HepG2 (cell line): Measurements from ENCODE around the gene ZNF530. TPM values are rescaled to one million over a fixed set of nuclear protein-coding genes. Genes with fewer than 3 reads are reported as not detected.

ENCODE experiments used
- DMAP1 ChIP-seq: IDR thresholded peaks from 2 replicates; pipeline ENCODE4 v1.6.1; 2016
- GATAD1 ChIP-seq: IDR thresholded peaks from 2 replicates; pipeline ENCODE4 v1.6.1; 2016; ENCODE audit warnings: missing genetic modification reagents, missing compliant biosample characterization
- GMEB2 ChIP-seq: IDR thresholded peaks from 2 replicates; pipeline ENCODE4 v1.6.1; 2016; ENCODE audit warnings: missing biosample characterization, missing genetic modification reagents, low read depth
- HOXA3 ChIP-seq: sonication (generic); formaldehyde crosslinking; IDR thresholded peaks from 2 replicates; pipeline ENCODE4 v1.5.0; 2020; ENCODE audit warnings: missing genetic modification reagents
- JUN ChIP-seq: sonication (generic); formaldehyde crosslinking; IDR thresholded peaks from 2 replicates; pipeline ENCODE4 v1.4.0; 2020; ENCODE audit warnings: mild to moderate bottlenecking, missing genetic modification reagents
- PAX8 ChIP-seq: sonication (generic); formaldehyde crosslinking; IDR thresholded peaks from 2 replicates; pipeline ENCODE4 v1.8.0; 2022; ENCODE audit warnings: mild to moderate bottlenecking, missing genetic modification reagents, borderline replicate concordance
- SKI ChIP-seq: fragments of 450-650 bp; IDR thresholded peaks from one replicate; pipeline ENCODE4 v1.6.1; 2018; ENCODE audit warnings: mild to moderate bottlenecking; ENCODE audit not compliant: partially characterized antibody
- STAT6 ChIP-seq: sonication (generic); formaldehyde crosslinking; IDR thresholded peaks from 2 replicates; pipeline ENCODE4 v1.4.0; 2020; ENCODE audit warnings: missing genetic modification reagents, mild to moderate bottlenecking, borderline replicate concordance
- TEF ChIP-seq: sonication (generic); formaldehyde crosslinking; IDR thresholded peaks from 2 replicates; pipeline ENCODE4 v1.5.0; 2020; ENCODE audit warnings: missing genetic modification reagents
- XRCC5 ChIP-seq: fragments of 200-400 bp; formaldehyde crosslinking; optimal IDR thresholded peaks from 2 replicates; pipeline ENCODE3; 2017; ENCODE audit warnings: mild to moderate bottlenecking, low read length
- ZC3H13 ChIP-seq: sonication (generic); formaldehyde crosslinking; IDR thresholded peaks from 2 replicates; pipeline ENCODE4 v1.8.1; 2023; ENCODE audit warnings: mild to moderate bottlenecking, missing genetic modification reagents, moderate library complexity
- ZHX2 ChIP-seq, 2 experiments: sonication (generic) in 1 of 2; formaldehyde crosslinking in 1 of 2; IDR thresholded peaks; 2 replicates each; pipeline versions ENCODE4 v1.6.1 to v1.9.0; 2014 to 2022; ENCODE audit warnings: antibody characterized with exemption in 1 of 2, borderline replicate concordance in 1 of 2, inconsistent platforms in 1 of 2, low read depth in 1 of 2, missing genetic modification reagents in 1 of 2
- ZNF143 ChIP-seq: sonication (generic); formaldehyde crosslinking; IDR thresholded peaks from 2 replicates; pipeline ENCODE4 v1.4.0; 2020; ENCODE audit warnings: missing genetic modification reagents
- ZNF230 ChIP-seq: sonication (generic); formaldehyde crosslinking; IDR thresholded peaks from 2 replicates; pipeline ENCODE4 v1.4.0; 2020; ENCODE audit warnings: mild to moderate bottlenecking, missing genetic modification reagents
- ZNF235 ChIP-seq: sonication (generic); formaldehyde crosslinking; IDR thresholded peaks from 2 replicates; pipeline ENCODE4 v1.8.1; 2023; ENCODE audit warnings: mild to moderate bottlenecking, missing genetic modification reagents, borderline replicate concordance
- ZNF563 ChIP-seq: sonication (generic); formaldehyde crosslinking; IDR thresholded peaks from 2 replicates; pipeline ENCODE4 v1.8.0; 2022; ENCODE audit warnings: mild to moderate bottlenecking, moderate library complexity, missing genetic modification reagents
- ZNF672 ChIP-seq: sonication (generic); formaldehyde crosslinking; IDR thresholded peaks from 2 replicates; pipeline ENCODE4 v1.8.1; 2022; ENCODE audit warnings: missing genetic modification reagents
- ZNF766 ChIP-seq: sonication (generic); formaldehyde crosslinking; IDR thresholded peaks from 2 replicates; pipeline ENCODE4 v1.5.0; 2020; ENCODE audit warnings: missing genetic modification reagents, borderline replicate concordance
- ZNF772 ChIP-seq: sonication (generic); formaldehyde crosslinking; IDR thresholded peaks from 2 replicates; pipeline ENCODE4 v1.5.0; 2020; ENCODE audit warnings: mild to moderate bottlenecking, missing genetic modification reagents
- polyA plus RNA-seq, 8 experiments: library from polyadenylated mRNA; depleted of rRNA in 3 of 8; stranded (reverse) in 7 of 8; unstranded in 1 of 8; fragments of >200 nt; fragmentation: Illumina TruSeq in 4 of 8; extraction: Trizol in 4 of 8; gene quantifications; 2 replicates each; pipeline versions ENCODE4 v1.2.1 to v1.2.3, GENCODE V29; 2011 to 2016; ENCODE audit warnings: low read depth in 4 of 8, missing spikeins in 1 of 8, mixed read lengths in 1 of 8; ENCODE audit not compliant: insufficient read depth in 1 of 8
- total RNA-seq, 5 experiments: library from RNA; depleted of rRNA; stranded (reverse); fragments of >200 nt; fragmentation: Illumina TruSeq; extraction: Trizol; gene quantifications; 2 replicates each; pipeline ENCODE4 v1.2.3, GENCODE V29; 2016; ENCODE audit warnings: low read depth in 1 of 5

ZNF530 gene
- total and polyA plus RNA-seq, 2 of the 13 experiments (the other 11 are each of a cell fraction or from before 2014, with no cell fraction given): 1.1 to 7.8 TPM

- no peak for TF ChIP-seq STAT6
- TF ChIP-seq JUN: no peak
- no peak for TF ChIP-seq ZNF563 (CRISPR knock-in tag)
- TF ChIP-seq HOXA3 (CRISPR knock-in tag): peak; percentile 72
- peak; percentile 79; the same call in 1 of the 2 replicates for TF ChIP-seq ZNF766 (CRISPR knock-in tag)
- TF ChIP-seq ZC3H13 (CRISPR knock-in tag): no peak
- peak; percentile 89 for TF ChIP-seq GATAD1 (CRISPR knock-in tag)
- no peak for TF ChIP-seq ZNF672
- peak; percentile 97 for TF ChIP-seq ZNF143 (CRISPR knock-in tag)
- TF ChIP-seq TEF (CRISPR knock-in tag): no peak
- no peak for TF ChIP-seq SKI
- TF ChIP-seq ZNF772 (CRISPR knock-in tag): peak; percentile 43
- peak; percentile 84 for TF ChIP-seq XRCC5
- no peak for TF ChIP-seq DMAP1 (CRISPR knock-in tag)
- peak; percentile 51; the same call in 1 of the 2 replicates for TF ChIP-seq ZNF230 (CRISPR knock-in tag)
- TF ChIP-seq PAX8 (CRISPR knock-in tag): no peak; the same call in 1 of the 2 replicates
- TF ChIP-seq GMEB2 (CRISPR knock-in tag): peak; percentile 60; the same call in 1 of the 2 replicates
- TF ChIP-seq ZNF235 (CRISPR knock-in tag): no peak; the same call in 1 of the 2 replicates
- TF ChIP-seq ZHX2 (IDR thresholded peaks at IDR 0.05; ENCODE audit: low read depth): 0 out of 2 replicates have a peak, but pooled peaks have one; percentile 8
- no peak for TF ChIP-seq ZHX2 (CRISPR knock-in tag; IDR thresholded peaks at IDR 0.05; ENCODE audit: borderline replicate concordance)
Observed at GRCh38 chr19:57578487-57579205, 21.0 kb upstream of the ZNF530 start, which contains the start of gene ZNF416 (continued).
